ACHN (cell line): ENCODE measurements around the gene TNFRSF6B.

ENCODE experiments used
- DNase-seq: peaks from one replicate; pipeline ENCODE4 v3.0.0-alpha.2; 2015
- in situ Hi-C: cut with HindIII; loops from 2 replicates; pipeline ENCODE4 v1.10.0; 2017; ENCODE audit warnings: low sequenced_read_pairs, low pct_ligation_motif_present, low pct_unique_long_range_greater_than_20kb

The TNFRSF6B gene

DNA sequence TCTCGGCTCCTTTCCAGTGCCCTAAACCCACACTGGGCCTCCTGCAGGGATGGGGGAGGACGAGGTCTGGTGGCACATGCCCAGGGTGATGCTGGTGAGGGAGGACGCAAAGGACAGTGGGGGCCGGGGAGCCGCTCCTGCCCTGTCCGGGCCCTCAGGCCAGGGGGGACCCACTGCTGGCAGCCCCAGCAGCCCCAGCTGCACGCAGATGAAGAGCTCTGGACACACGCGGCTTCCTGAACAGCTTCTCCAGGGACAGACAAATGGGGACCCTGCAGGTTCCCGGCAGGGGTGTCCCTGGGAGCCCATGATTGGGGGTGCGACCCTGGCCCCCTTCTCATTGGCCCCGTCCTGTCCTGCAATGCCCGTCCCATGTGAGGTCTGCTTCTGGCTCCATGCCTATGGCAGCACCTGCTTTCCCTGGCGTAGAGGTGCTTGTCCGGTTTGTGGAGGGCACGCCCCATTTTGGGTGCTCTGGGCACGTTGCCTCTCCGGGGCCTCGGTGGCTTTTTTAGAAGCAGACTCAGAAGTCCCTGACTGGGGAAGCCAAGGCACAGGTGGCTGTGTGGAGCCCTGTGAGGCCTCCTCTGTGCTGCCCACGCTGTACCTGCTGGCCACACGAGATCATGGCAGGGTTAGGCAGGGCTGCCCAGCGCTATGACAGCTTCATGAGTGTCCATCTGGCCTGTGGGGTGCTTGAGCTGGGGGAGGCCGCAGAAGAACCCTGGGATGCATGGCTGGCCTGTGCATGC lies 15.4 kb upstream of the TNFRSF6B start:
- in situ Hi-C loops: no loop called here
- DNase-seq: no peak

DNA sequence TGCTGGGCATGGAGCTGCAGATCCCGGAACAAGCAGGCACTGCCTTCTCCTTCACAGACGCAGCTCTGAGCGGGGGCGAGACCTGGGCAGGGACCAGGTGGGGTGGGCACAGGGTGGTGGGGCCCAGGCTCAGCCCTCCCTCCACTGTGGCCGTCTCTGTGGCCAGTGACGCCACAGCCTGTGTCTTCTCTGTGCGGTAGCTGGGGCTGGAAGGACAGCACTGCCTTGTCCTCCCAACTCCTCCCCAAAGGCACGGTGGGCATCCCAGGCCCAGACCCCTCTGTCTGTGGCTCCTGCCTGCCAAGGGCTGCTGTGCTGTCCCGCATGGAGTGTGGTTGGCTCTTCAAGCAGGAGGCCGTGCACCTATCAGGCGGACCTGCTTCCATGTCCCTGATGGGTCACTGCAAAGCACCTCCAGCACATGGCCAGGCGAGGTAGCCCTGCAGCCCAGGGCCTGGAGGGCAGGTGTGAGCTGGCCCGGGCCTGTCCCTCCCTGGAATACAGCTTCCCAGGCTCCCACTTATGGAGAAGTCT lies 14.8 kb upstream of the TNFRSF6B start:
- no peak for DNase-seq
- in situ Hi-C loops: no loop called here

DNA sequence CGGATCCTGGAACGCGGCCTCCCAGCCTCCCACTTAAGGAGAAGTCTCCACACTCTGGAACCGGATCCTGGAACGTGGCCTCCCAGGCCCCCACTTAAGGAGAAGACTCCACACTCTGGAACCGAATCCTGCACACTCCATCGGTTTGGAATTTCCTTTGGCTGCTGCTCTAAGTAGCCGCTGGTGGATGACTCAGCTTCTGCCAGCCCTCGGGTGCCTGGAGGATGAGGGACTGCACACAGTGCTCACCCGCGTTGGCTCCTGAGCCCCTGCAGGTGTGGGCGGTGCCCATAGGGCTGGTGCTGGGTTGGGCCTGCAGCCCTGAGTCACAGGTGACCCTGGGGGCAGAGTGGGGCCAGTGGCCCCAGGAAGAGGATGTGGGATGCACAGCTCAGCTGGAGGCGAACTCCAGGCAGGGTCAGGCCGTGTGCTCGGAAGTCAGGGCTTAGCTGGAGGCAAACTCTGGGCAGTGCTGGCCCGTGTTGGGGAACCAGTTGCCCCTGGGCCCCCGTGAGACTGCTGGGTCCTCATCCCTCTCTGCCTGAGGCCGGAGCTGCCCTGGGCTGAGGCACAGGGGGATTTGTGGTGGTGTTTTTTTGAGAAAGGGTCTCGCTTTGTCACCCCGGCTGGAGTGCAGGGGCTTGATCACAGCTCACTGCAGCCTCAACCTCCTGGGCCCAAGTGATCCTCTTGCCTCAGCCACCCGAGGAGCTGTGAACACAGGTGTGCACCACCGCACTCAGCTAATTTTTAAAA lies 13.9 kb upstream of the TNFRSF6B start:
- DNase-seq: peak; percentile 98
- in situ Hi-C loops: no loop called here

DNA sequence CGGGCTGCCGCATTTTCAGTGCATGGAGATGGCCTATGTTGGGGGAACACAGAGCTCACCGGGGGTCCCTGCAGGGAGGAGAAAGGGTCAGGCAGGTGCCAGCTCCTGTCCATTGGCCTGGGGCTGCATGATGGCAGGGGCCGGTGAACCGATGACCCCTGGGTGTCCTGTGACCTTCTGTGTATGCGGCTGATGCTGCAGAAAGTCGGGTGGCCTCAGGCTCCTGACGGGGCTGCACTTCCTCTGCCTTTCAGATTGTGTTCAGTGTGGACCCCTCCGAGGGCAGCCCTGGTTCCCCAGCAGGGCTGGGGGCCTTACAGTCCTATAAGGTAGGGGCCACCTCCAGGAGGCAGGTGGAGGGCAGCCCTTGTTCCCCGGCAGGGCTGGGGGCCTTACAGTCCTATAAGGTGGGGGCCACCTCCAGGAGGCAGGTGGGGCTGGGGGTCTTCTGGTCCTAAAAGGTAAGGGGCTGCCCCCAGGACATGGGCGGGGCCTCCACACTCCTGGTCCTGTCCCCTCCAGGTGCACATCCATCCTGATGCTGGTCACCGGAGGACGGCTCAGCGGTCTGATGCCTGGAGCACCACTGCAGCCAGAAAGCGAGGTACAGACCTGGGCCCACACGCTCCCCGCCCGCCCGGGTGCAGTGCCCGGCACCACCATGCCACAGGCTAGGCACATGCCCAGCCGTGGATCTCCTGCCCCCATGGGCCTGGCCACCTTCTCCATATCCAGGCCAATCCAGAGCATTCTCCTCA lies 11.0 kb upstream of the TNFRSF6B start:
- no peak for DNase-seq
- in situ Hi-C loops: no loop called here

DNA sequence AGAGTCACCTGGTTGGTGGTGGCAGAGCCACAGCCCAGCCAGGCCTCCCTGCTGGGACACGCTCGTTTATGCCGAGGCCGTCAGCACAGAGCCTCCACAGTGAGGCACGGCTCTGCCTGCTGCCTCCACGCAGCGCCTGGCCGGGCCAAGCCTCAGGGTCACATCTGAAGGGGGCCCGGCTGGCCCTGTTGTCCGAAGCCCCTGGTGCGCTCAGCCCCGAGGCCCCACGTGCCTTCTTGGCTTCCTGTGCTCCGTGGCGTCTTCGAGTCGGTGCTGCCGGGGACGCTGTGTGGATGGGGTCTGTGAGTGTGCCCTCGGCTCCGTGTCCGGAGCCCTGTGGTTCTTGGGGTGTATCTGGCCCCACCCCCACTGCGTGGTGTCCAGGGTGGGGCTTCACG lies 10.4 kb upstream of the TNFRSF6B start:
- no peak for DNase-seq
- in situ Hi-C loops: no loop called here

DNA sequence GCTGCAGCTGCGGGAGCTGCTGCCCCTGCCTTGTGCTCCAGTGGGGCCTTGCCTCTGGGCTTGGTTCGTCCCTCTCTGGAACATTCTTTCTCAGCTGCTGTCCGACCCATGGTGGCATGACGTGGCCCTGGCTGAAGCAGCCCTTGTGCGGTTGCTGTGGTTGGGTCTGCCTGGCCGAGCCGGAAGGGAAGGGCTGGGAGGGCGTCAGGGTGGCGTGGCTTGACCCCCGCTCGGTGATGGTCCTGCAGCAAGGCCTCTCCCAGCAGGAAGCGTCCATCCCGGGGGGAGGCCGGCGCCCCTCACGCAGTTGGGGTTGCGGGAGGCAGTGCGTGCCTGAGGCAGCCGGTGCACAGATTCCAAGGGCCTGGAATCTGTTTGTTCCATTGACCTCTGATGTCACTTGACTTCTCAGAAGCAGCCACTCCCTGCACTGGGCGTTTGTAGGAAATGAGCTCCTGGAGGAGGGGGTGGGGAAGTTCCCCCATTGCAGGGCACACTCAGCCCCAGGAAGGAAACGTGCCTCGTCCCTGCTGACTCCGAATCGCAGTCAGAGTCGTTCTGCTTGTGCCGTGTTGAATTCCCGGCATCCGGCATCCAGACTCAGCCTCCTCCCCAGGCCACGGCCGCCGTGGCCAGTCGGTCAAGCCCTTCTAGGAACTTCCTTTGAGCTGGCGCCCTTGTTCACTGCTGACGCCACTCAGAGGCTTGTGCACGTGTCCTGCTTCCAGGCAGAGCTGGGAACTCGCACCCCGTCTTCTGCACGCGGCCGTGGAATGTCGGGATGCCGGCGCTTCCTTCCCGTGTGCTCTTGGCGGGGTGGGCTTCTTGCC lies 9.7 kb upstream of the TNFRSF6B start:
- DNase-seq: no peak
- in situ Hi-C loops: no loop called here

DNA sequence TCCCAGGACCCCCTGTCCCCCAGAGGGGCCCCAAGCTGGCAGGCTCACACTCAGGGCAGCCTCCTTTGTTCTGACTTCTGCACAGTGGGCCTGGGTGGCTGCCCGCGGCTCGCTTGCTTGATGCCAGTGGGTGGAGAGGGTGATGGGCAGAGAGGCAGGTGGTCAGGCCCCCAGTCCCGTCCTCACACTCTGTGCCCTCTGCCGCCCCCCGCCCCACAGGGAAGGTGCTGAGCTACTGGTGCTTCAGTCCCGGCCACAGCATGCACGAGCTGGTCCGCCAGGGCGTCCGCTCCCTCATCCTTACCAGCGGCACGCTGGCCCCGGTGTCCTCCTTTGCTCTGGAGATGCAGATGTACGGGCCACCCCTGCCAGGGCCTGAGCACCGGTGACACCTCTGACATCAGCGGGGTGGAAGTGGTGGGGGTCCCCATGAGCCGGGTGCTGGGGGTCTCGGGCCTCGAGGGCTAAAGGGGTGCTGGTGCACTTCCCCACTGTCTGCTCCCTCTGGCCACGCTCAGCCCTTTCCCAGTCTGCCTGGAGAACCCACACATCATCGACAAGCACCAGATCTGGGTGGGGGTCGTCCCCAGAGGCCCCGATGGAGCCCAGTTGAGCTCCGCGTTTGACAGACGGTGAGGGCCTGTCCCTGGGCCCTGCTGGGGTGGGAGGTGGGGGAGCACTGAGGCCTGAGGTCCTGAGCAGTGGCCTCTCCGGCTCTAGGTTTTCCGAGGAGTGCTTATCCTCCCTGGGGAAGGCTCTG lies 8.9 kb upstream of the TNFRSF6B start:
- in situ Hi-C loops: no loop called here
- DNase-seq: no peak

DNA sequence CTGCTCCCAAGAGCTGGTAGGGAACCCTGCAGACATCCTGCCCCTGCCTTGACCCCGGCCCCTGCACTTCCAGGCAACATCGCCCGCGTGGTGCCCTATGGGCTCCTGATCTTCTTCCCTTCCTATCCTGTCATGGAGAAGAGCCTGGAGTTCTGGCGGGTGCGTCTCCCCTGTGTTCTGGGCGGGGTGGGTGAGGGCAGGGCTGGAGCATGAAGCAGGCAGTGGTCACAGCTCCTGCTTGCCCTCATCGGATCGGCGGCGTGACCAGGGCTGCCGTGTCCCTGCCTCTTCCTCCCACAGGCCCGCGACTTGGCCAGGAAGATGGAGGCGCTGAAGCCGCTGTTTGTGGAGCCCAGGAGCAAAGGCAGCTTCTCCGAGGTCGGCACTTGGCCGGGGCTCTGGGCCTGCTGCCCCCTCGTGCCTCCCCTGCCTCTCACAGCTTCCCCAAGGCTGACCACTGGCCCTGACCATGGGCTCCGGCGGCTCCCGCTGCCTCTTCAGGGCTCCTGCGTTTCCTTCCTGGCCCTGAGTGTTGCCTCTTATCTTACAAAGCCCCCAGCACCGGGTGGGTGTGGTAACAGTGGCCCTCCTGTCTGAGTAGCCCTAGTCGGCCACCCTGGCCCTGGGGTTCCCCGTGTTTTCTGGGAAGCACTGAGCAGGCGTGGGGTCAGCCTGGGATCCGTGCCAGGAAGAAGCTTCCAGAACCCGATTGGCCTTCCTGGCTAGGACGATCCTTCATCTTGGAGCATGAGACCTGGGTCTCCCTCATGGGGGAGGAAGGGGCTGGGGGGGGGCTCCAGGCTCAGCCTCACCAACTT lies 8.0 kb upstream of the TNFRSF6B start:
- in situ Hi-C loops: no loop called here
- no peak for DNase-seq

DNA sequence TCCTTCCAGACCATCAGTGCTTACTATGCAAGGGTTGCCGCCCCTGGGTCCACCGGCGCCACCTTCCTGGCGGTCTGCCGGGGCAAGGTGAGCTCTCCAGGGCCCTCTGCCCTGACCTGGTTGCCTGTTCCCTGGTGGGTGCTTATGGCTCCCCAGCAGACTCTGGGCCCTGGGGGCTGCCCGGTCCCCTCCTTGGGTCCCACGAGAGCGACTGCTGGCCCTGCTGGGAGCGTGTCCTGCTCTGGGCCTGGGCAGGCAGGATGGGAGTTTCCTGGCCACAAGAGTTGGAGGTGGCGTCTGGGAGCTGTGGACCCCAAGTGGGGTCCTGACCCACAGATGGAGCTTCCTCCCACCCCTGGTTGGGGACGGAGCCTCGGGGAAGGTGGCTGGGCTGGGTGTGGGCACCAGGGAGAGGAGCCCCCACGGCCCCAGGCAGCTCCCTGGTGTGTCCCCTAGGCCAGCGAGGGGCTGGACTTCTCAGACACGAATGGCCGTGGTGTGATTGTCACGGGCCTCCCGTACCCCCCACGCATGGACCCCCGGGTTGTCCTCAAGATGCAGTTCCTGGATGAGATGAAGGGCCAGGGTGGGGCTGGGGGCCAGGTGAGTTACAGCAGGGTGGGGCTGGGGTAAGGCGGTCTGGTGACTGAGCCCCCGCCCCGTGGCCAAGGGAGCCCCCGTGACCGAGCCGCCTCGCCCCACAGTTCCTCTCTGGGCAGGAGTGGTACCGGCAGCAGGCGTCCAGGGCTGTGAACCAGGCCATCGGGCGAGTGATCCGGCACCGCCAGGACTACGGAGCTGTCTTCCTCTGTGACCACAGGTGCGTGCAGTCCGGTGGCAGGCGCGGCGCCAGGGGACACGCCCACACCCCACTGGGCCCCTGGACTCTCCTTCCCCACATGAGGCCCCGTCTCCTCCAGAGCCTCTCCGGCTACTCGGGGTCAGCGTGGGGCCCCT lies 7.1 kb upstream of the TNFRSF6B start:
- in situ Hi-C loops: no loop called here
- no peak for DNase-seq

DNA sequence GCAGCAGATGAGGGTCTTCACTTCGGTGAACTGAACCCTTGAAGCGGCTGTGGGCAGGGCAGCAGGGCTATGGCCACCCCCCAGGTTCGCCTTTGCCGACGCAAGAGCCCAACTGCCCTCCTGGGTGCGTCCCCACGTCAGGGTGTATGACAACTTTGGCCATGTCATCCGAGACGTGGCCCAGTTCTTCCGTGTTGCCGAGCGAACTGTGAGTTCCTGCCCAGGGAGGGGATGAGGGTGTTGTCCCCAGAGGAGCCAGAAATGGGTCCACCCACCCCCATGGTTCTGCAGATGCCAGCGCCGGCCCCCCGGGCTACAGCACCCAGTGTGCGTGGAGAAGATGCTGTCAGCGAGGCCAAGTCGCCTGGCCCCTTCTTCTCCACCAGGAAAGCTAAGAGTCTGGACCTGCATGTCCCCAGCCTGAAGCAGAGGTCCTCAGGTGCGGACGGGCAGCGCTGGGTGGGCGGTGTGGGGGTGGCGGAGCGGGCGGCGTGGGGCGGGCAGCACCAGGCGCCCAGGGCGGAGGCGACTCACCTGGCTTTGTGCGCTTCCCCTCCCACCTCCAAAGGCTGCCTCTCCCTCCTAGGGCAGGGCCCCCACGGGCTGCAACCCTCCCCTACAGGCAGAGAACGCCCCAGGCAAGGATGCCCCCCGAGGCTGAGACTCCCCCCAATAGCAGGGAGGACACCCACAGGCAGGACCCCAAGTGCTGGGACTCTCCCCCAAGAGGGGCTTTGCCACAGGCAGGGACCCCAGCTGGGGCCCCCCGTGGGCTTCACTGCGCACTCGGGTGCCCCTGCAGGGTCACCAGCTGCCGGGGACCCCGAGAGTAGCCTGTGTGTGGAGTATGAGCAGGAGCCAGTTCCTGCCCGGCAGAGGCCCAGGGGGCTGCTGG lies 6.2 kb upstream of the TNFRSF6B start:
- no peak for DNase-seq
- in situ Hi-C loops: no loop called here

DNA sequence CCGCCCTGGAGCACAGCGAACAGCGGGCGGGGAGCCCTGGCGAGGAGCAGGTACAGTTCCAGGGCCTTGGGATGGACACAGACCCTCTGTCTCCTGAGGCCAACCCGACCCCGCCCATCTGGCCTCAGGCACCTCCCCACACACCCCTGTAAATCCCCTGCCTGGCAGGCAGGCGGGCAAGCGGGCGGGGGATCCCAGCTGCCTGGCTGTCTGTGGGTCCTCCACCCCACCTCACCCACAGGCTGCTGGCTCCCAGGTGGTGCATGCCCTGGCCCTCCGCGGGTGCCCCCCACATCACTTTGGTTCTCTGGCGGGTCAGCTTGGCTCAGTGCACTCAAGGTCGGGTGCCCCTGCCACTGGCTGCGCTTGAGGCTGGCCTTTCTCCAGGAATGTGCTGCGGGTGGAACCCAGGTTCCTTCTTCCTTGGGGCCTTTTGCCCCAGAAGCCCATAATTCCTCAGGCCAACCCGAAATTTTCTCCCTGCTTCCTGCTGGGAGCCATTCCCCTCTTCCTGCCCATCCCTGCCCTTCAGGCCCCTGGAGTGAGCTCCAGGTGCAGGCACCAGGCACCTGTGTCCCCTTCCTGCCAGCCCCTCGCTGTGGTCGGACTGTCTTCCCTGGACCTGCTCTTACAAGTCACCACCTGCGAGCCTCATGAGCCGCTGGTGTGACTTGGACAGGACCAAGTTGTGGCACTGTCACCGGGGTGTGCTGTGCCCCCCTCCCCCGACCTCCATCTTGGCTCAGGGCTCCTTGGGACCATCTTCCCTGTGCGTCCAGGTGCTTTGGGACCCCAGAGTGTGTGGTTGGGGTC lies 5.3 kb upstream of the TNFRSF6B start:
- no peak for DNase-seq
- in situ Hi-C loops: no loop called here

DNA sequence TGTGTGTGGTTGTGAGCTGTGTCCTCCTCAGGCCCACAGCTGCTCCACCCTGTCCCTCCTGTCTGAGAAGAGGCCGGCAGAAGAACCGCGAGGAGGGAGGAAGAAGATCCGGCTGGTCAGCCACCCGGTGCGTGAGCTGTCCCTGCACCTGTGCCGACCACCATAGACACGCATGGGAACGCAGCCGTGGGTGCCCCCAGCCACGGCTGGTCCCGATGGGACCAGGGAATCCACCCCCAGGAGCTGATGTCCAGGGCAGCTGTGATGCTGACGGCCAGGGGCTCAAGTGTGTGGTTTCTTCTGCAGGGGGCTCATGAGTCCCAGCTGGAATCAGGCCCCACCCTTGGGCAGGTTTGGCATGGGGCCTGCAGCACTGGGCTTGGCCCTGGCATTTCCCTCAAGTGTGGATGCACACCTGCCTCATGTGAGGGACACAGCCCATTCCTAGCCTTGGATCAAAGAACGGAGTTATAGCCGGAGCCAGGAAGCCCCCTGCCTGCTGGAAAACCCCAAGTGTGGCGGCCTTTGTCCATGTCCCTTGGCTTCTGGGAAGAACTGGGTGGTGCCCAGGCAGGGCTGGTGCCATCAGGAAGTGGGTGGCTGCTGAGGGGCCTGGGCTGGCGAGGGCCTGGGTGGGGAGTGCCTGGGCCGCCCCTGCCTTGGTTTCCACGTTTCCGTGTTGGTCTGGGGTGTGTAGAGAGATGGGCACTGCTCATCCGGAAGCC lies 4.6 kb upstream of the TNFRSF6B start:
- in situ Hi-C loops: no loop called here
- no peak for DNase-seq

DNA sequence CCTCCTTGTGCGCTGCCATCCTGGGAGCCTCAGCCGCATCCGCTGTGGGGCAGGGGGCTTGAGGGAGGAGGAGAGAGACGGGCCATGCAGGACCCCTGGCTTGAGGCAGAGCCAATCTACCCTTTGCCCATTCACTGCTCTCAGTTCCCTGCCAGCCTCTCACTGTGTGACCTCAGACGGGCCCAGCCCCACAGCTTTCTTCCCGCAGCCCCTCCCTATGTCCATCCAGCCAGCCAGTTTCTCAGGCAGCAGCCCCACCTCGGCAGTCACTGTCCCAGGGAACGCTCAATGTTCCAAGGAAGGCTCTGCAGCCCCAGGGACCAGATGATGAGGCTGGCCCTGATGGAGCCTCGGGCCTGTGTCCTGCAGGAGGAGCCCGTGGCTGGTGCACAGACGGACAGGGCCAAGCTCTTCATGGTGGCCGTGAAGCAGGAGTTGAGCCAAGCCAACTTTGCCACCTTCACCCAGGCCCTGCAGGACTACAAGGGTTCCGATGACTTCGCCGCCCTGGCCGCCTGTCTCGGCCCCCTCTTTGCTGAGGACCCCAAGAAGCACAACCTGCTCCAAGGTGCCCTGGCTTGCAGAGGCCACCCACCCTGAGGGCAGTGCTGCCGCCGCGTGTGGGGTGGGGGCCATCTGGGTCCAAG lies 3.9 kb upstream of the TNFRSF6B start:
- in situ Hi-C loops: no loop called here
- DNase-seq: no peak
